DMS 273 treated with DMSO at 0.1 percent for 48 hours (cell line): ENCODE results near the gene SLC27A4.

Source experiments
- DNase-seq: peaks from one replicate; lab custom pipeline; 2025; lab: John Stamatoyannopoulos, UW

SLC27A4 gene

DNA sequence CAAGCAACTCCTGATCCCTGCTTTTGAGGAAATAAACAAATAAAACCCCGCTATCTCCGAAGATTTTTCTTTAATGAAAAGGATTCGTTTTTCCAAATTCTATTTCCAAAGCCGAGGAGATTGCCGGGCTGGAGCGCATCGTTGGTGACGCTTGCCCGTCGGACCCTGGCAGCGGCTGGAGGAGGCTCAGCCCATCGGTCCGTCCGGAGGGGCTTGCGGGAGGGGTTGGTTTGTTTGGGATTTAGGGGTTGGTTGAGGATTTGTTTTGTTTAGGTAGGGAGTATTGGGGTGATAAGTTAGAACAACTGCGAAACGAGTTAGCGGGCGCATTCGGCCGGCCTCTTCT is 51.6 kb downstream of the SLC27A4 start:
- no peak for DNase-seq

DNA sequence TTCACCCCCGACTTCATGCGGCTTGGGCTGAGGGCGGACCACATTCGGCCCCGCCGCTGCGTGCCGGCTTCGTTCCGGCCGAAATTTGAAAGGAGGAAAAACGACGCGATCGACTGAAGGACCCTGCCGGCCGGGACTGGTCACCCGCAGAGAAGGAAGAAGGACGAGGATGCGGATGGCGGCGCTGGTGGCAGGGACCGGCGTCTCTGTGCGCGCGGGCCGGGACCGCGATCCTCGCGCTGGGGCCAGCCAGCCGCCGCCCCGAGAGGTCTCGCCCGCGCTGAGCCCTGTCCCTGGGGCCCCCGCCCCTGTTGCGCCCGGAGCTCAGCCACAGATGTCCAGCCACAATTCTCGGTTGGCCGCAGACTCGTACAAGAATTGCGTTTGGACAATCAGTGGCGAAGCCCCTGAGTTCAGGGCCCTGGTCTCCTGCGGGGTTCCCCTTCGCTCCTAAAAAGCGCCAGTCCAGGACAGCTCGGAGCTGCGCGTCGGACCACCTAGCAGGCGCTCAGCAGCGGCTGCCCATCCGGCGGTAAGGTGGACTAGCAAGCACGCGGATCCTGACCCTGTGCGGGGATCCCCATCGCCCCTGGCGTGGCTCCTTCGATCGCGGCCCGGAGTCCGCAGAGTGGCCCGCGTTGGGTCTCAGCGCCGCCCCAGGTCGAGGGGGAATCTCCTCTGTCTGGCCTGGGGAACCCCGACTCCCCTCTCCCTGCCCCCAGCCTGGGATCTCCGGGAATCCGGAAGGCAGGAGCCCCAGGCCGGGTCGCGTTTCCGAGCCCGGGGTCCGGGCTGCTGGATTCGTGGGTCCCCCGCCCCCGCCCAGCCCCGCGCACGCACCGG is 52.2 kb downstream of the SLC27A4 start:
- DNase-seq = no peak

DNA sequence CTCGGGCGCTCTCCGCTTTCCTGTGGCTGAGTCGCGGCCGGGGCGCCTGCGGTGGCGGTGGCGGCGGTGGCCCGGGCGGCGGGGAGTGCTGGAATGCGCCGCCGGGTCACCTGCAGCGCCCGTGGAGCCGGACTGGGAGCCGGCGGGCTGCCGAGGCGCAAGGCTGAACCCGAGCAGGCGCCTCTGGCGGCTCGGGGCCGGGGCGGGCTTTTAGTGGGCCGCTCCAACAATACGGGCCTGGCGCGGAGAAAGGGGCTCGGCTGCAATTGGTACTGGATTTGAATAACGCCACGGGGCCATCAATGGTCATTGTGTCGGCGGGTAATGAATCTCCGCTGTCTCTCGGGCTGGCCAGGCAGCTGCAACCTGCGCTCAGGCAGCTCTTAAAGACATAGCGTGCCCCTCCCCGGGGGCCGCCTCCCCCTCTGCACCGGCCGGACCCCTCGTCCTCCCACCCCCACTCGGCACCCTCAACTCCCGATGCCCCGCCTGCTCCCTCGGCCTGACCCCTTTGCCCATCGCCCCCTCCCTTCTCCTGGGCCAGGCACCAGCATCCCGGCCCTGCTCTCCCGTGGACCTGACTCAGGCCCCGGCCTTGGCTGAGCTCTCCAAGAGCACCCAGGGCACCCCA is 52.9 kb downstream of the SLC27A4 start:
- DNase-seq = no peak

DNA sequence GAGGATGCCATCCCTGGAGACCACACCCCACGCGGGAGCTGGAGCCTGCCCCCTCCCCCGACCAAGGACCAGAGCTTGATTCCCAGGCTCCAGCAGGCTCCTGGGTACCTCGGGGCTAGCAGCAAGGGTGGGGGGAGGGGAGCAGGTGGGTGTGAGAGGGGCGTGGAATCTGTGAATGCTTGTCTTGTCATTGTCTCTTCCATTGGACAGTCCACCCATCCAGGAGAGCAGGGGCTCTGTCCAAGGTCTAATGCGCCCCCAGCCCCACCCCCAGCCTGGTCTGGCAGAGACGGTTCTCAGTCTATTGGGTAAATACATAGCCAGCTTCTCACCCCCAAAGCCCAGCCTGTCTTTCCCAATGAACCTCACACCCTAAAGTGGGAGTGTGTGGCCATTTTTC is 53.6 kb downstream of the SLC27A4 start:
- no peak for DNase-seq

DNA sequence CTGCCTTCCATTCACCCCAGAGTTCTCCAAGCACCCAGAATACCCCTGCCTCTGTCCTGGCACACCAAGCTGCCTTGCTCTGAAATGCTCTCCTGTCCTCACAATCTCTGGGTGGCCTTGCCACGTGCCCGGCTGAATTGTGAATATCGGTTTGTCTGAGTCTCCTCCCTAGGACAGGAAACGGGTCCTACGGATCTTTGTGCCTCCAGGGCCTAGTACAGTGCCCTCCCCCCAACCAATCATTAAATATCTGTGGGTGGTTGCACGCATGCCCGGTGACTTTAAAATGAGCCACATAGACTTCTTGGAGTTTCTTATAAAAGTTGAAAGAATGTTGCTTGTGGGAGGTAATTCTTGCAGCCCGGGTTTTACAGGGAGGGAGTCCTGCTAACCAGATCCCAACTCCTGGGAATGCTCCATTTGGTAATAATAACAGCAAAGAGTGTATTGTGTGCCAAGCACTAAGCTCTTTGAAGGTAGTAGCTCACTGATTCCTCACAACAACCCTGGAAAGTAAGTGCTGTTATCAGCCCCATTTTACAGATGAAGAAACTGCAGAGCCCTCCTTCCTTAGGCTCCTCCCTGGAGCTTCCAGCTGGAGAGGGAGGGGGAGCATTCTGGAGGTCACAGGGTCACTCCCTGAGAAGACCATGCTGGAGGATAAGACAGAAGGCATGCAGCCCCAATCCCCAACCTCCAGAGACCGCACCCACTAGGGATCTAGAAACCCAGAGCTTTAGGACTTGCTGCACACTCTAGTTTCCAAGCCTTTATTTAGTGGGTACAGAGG is 54.2 kb downstream of the SLC27A4 start:
- DNase-seq = no peak

DNA sequence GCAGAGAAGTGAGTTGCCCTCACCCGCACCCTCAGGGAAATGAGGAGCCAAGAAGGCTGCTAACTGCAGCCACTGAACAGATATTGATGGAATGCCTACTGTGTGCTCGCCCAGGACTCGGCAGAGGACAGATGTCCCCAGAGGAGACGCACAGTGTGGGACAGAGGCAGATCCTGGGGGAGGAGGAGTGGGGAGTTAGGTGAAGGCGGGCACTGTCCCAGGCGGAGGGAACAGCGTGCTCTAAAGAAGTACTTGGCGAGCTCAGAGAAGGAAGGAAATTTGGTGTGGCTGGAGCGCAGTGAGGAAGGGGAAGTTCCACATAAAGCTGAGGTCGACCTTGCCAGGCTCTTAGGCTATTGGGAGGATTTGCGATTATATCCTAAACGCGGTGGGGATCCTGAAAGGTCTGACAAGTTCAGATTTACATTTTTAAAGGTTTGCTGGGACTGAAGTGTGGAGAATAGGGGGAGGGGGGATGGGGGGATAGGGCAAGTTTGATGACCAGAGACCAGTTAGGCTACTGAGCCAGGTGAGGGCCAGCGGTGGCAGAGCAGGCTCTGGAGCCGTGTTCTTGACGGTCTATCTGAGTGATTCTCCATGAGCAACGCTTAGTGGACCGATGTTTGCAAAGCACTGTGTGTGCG is 56.8 kb downstream of the SLC27A4 start:
- no peak for DNase-seq

DNA sequence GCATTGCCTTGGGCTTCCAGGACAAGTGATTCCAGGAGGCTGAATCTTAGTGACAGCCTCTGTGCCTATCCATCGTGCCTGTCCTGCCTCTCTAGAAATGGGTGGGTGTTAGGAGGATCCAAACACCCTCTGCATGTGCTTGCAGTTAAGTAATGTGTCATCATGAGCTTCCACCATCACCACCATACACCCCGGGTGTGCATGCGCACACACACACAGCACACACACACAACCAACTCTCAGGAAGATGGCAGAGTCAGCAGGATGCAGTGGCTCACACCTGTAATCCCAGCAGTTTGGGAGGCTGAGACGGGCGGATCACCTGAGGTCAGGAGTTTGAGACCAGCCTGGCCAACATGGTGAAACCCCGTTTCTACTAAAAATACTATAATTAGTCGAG is 57.5 kb downstream of the SLC27A4 start:
- DNase-seq = no peak

DNA sequence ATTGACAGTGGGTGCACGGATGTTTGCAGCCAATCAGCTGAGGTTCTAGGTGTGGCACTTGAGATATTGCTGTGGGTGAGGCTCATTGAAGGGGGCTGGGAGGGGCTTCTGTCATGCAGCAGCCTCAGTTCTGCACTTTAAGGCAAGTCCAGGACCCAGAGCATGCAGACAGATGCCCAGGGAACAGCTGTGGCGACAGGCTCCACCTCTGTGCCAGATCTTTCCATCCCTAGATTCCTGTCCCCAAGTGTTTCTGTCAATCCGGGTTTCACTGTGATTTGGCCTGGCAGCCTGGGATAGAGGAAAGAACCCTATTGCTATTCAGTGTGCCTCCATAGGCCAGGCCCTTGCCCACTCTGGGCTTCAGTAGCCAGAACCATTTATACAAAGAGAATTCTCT is 59.5 kb downstream of the SLC27A4 start:
- DNase-seq = no peak

DNA sequence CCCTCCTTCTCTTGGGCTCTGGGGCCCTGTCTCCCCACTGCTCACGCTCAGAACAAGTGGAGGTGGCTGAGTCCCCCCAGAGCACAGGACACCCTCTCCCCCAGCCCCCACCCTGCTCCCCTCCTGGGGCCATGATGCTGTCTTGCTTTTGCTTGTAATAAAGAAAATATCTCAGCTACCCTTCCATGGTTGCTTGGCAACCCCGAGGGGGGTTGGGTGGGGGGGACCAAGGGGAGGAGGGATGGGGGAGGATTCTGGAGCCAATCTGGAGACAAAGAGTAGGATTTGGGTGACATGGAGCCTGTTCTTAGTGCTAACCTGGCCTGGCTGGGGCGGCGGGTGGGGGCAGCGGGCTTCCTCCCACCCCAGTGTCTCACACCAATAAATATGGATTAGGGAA is 64.2 kb downstream of the SLC27A4 start:
- DNase-seq = no peak

DNA sequence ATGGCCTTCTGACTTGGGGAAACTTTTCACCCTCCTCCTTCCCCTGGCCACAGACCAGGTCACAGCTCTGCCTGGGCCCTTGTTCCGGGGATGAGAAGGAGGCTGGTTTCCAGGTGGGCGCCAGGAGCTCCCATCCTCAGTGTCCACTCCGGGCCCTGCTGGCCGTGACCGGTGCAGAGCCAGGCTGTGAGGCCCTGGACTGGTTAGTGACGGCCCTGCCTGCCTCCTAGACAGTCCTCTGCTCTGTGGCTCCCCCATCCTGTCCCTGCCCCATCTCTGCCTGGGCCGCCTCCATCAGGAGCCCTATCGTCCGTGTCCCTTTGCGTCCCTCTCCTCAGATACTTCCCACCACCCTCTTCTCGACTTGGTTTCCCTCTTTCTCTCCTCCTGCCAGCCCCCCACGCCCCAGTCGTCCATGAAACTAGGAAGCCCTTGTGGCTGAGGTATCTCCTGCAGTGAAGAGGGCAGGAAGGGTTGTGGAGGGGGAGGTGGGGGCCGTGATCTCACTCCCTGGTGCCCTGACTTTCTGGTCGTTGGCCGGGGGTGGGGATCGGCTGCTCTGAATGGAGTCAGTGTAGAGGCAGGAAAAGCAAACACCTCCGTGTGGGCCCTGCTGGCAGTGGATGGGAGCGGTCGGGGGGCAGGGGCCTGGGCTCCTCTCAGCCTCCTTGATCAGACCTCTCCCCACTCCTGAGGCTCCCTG is 64.9 kb downstream of the SLC27A4 start:
- no peak for DNase-seq

DNA sequence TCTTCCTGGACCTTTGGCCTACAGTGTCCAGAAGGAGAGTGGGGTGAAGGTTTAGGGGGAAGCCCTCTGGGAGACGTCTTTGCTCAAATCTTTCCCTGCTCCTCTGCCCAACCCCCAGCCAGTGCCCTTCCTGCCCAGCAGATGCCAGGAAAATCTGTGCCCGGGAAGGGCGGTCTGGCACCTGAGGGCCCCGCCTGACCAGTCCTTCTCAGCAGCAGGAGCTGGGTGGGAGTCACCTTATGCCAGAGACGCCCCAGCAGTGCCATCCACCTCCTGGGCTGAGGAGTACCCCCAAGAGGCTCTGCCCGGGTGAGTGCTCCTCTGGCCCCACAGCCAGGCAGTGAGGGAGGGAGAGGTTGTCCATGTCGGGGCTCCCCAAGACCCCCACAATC is 65.4 kb downstream of the SLC27A4 start:
- DNase-seq = no peak

DNA sequence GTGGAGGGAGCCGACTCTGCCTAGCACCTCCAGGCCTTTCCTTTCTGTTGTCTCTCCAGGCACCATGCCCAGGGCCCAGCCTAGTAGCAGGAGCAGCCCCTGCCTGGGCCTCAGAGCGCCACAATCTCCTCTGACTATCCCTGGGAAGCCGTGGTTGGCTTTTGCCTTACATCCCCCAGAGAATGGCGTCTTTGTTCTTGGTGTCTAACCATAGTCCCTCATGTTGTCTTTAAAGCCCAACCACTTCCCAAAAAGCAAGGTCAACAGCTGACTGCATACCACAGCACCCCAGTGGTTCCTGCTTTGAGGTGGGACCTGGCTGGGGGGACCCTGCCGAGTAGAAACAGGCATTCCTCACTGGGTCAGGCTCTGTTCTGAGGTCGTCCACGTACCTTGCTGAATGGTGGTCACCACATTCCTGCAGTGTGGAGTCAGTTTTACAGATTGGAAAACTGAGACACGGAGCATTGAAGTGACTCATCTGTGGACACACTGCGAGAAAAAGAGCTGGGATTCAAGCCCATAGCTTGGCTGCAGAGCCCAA is 66.6 kb downstream of the SLC27A4 start:
- no peak for DNase-seq

DNA sequence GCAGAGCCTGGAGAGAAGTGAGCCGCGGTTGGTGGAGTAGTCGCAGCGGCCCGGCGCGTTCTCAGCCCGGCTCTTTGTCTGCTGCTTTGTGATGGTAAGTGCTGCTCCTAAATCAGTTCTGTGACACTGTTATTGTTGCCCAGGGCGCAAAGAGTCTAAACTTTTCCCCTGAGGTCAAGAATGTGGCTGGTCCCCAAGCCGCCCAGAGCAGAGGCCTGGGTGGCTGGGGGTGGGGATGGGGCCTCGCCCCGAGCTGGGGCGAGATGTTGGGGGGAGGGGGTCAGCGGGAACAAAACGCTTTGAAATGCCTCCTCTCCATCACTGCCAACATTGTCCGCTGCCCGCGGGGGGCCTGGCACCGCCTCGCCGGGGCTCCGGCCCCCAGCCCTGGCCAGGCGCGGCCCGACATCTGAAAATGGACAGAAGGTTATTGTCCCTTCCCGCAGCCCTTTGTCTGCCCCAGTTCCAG is 68.7 kb downstream of the SLC27A4 start:
- no peak for DNase-seq

DNA sequence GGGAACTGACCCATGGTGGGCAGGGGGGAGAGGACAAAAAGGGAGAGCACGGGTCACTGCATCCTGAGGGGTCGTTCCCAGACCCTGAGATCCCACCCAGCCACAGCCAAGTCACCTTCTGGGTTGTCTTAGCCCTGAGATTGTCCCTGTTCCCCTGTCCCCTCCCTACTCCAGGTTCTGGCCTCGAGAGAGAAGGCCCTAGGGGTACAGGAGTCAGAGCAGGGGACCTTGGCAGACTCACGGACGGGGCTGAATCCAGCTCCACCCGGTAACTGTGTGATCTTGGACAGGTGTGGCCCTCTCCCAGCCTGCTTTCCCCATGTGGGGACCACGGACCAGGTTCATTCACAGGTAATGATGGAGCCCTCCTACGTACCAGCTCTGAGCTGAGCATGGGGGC is 69.1 kb downstream of the SLC27A4 start:
- no peak for DNase-seq

DNA sequence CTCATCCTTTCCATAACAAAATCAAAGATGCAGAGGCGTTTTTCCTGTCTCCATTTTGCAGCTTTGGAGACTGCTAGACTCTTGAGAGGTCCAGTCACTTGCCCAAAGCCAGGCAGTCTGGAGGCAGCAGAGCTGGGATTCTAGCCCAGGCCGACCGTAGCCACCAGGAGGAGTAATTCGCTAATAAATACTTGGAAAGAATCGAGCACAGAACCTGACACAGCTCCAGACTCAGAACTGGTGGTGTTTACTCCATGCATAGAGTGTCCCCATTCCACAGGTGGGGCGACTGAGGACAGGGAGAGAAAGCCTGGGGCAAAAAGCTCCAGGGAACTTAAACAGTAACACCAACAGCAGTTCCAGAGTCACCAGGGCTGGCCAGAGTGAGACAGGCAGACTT is 69.7 kb downstream of the SLC27A4 start:
- no peak for DNase-seq
